A549 treated with RU486 at 1 μM for 4 hours (cell line): ENCODE measurements around the gene ENGASE. TPM values are rescaled to one million over a fixed set of nuclear protein-coding genes. Genes with fewer than 3 reads are reported as not detected.

Experiments used
- total RNA-seq: library from RNA; stranded (reverse); fragments of 200-300 nt; extraction: Qiagen RNA extraction; gene quantifications from 5 replicates; pipeline ENCODE4 v1.2.3, GENCODE V29; 2022; ENCODE audit warnings: low read depth

The ENGASE gene
- total RNA-seq: 10.8 to 21.1 TPM (median 17.4 TPM) in 5 replicates

GRCh38 chr17:79074649-79075445, at the start of gene ENGASE:
ENGASE (plus strand) TSS chr17:79074824; CDS start chr17:79074945, 121 bp downstream.

Other genes starting within 250 kb of the ENGASE start
- gene USP36, start 234.0 kb upstream of the ENGASE start, total RNA-seq: 56.2 to 65.4 TPM (median 58.3 TPM) in 5 replicates
- 0.22 to 0.42 TPM (median 0.37 TPM) in 5 replicates for gene CEP295NL, start 171.6 kb upstream of the ENGASE start, total RNA-seq
- gene TIMP2, start 149.4 kb upstream of the ENGASE start, total RNA-seq: 167 to 232 TPM (median 194 TPM) in 5 replicates
- 63.7 to 104 TPM (median 81.6 TPM) in 5 replicates for gene LGALS3BP, start 94.9 kb upstream of the ENGASE start, total RNA-seq
- gene CANT1, start 65.1 kb upstream of the ENGASE start, total RNA-seq: 67.1 to 87.4 TPM (median 81.0 TPM) in 5 replicates
- gene C1QTNF1, start 50.7 kb upstream of the ENGASE start, total RNA-seq: 35.7 to 47.9 TPM (median 37.7 TPM) in 5 replicates